NK-92 (cell line): ENCODE results near the gene DIPK1B.

ENCODE experiments used
- DNase-seq: peaks from one replicate; lab custom pipeline; 2025; ENCODE audit not compliant: unreplicated experiment; lab: John Stamatoyannopoulos, UW

DIPK1B gene

DNA sequence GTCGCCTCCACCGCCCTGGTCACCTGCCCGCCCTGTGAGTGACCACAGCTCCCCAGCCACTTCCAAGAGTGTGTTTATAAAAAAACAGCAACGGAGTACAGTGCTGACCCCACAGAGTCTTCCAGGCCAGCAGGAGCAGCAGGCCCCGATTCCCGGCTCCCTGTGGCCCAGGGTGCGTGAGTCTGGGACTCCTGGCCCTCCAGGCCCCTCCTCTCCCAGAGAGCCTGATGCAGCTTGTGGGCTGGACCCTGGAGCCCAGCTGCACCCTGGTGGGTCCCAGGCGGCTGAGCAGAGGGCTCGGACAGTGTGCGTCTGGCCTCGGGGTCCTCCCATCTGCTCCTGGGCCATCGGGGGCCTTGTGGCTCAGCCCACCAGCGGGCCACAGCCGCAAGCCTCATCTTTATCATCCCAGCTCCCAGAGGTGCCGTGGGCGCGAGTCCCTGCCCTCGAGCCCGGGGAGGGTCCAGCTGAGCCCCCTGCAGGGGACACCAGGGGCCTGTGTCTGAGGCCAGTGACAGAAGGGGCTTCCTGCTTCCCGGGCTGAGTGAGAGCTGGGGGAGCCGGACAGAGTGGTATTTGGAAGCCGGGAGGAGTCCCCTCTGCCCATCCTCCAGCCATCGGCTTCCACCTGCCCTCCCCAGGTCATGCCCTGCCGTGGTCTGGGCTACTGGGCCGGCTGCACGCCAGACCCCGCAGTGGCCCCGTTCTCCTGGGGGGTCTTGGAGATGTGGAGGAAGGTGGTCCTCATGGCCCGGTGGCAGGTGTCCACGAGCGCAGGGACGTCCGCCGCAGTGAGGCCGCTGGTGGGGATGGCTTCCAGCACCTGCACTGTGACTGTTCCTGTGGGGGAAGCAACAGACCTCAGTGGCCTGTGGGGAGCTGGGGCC, 39.0 kb upstream of the DIPK1B start:
- DNase-seq, result no peak

DNA sequence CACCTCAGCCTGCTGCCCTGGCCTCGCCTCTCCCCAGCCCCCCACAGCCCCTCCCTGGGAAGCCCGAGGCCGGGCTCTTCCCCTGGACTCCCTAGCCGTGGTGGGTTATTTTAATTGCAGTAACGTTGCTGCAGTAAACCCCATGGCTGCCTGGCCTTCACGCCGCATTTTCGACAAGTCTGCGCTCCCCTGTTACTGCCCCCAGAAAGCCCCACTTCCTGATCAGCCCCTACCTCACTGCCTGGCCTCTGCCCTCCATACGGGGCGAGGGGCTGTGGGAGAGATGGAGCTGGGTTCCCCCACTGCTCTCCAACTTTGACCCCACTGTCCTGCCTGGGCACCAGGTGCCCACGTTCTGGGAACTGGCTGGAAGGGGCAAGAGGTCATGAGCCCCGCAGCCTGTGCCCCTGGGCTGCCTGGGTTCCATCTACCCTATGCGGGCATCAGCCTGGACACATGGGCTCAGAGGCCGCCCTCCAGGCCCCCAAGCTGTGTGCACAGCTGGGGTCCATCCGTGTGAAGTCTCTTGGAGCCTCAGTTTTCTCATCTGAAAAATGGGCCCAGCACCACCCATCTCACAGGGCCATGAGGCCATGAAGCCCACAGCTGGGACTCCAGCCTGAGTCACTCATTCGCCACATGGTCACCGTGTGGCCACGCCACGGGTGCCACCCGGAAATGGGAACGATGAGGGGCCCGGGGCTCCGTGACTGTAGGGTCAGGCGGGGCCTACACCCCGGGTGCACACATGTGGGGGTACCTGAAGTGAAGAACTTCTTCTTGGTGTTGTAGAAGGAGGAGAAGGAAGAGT, 38.2 kb upstream of the DIPK1B start:
- DNase-seq, result no peak

DNA sequence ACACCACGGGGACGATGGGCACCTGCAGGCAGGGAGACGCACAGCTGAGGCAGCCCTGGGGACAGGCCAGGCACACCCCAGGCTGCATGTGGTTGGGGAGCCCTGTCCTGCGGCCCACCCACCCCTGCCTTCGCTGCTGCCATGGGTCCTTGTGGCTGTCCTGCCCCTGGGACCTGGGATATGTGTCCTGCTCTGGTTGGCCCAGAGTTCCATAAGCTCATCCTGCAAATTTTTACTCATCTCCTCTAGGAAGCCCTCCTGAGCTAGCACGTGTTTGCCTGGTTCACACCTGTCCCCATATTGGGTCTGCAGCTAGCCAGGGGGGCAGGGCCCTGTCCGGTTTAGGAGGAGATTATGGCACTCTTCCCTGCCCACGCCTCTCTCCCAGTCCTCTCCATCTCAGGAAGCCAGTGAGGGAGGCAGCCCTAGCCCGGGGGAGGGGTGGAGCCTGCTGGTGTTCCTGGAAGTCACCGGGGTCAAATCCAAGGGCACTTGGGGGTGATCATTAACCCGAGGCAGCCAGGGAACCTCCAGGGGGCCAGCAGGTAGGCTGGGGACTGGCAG, 37.5 kb upstream of the DIPK1B start:
- DNase-seq, result no peak

DNA sequence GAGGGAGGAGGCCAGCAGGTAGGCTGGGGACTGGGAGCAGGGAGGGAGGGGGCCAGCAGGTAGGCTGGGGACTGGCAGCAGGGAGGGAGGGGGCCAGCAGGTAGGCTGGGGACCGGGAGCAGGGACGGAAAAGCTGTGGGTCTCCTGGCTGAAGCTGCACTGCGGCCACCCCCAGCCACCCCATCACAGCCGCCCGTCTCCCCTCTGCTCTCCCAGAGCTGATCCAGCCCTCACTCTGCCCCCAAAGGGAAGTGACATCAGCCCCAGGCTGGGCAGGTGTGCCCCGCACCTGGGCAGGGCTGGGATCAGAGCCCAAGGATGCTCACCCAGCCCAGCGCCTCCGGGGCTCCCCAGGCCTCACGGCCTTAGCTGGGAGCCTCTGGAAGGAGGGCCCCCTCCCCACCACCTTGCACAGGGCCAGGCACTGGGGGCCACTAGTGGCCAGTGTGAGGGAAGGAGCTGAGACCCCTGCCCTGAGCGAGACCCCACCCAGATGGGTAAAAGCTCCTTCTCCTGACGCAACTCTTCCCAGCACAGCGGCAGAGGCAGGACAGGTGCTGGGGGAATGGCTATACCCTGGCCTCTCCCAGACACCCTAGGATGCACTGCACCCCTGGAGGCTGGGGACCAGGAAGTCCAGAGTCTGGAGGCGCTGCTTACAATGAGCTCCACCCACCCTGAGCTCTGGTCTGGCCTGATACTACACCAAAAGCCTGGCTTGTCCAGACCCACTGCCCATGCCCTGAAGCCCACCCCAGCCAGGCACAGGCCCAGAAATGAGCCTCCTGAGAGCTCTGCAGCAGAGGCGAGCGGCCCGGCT, 36.7 kb upstream of the DIPK1B start:
- DNase-seq, result no peak

DNA sequence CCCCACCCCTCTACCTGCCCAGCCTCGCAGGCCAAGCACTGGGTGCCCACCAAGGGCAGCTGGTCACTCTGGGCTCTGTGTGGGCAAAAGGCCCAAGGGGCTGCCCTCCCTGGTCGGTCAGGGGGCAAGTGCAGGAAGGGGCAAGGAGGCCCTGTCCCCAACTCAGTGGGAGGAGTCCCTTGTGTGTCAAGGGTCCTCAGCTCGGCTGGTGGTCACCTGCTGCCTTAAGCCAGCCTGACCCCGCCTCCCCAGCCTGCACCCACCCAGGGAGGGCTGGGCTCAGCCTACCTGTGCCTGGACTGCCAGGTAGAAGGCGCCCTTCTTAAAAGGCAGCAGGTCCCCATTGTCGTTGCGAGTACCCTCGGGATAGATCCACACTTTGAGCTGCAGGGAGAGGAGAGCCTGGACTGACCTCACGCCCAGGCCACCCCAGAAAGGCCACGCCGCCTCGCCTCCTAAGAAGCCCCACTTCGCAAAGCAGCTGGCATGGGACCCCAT, 36.0 kb upstream of the DIPK1B start:
- DNase-seq, result no peak

DNA sequence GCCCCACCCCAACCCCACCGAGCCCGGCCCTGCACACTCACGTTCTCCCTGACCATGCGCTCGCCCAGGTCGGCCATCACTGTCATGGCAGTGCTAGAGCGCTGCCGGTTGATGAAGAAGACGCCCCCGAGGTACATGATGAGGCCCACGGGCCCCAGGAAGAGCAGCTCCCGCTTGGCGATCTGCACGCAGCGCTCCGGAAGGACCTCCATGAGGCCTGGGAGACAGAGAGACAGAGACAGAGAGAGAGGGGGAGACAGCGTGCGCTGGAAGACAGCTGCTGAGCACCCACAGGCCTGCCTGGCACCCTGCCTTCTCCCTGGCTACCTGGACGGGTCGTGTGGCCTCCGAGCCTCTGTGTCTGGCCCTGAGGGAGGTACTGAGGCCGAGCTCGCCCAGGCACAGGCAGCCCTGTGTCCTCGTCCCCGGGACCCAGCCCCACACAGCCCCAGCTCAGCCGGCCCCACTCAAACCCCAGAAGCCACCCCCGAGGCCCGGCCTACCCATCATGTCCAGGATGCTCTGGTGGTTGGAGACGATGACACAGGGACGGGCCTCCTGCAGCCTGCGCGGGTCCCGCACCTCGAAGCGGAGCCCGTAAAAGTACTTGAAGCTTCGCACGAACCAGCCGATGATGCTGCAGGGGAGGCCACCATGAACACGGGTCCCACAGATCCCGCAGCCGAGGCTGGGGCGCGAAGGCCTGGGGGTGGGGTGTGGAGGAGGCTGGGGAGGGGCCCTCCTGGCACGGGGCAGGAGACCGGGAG, 35.3 kb upstream of the DIPK1B start:
- DNase-seq, result no peak

DNA sequence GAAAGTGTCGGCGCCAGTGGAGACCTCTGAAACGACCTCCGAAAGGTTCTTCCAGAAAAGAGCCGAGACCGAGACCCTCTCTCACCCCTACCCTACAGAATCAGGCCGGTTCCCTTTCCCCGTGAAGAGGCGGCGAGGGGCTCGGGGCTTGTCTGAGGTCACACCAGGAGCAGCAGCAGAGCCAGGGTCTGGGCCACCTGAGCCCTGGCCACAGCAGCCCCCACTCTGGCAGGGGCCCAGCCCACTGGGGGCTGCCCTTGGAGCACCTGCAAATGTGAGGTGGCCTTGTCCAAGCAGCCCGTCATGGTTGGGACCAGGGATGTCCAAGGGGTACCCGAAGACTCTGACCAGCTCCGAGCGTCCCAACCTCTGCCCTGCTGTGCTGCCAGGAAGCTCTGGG, 34.3 kb upstream of the DIPK1B start:
- DNase-seq, result no peak

GRCh38 chr9:136678624-136679023, 33.7 kb upstream of the DIPK1B start:
- no peak for DNase-seq

DNA sequence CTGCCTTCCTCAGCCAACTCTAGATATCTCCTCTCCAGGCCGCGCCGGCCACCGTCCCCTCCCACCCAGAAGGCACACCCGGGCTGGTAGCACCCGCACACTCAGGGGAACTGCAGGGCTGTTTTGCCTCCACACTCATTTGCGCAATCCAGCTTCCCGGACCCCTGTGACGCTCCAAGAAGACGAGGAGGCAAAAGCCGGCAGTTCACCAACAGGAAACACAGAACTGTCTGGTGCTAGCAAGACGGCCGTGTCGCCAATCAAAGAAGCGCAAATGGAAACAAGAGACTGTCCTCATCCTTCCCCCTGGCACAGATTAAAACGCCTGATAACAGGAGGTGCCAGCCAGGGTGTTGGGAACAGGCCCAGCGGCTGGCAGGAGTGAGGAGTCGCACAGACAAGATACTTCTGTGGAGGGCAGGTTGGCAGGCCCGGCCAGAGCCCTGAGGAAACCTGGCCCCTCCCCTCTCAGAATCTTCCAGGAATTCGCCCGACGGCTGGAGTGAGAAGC, 32.9 kb upstream of the DIPK1B start:
- no peak for DNase-seq

- no peak for DNase-seq
Observed at GRCh38 chr9:136681029-136681428, 31.3 kb upstream of the DIPK1B start.

DNA sequence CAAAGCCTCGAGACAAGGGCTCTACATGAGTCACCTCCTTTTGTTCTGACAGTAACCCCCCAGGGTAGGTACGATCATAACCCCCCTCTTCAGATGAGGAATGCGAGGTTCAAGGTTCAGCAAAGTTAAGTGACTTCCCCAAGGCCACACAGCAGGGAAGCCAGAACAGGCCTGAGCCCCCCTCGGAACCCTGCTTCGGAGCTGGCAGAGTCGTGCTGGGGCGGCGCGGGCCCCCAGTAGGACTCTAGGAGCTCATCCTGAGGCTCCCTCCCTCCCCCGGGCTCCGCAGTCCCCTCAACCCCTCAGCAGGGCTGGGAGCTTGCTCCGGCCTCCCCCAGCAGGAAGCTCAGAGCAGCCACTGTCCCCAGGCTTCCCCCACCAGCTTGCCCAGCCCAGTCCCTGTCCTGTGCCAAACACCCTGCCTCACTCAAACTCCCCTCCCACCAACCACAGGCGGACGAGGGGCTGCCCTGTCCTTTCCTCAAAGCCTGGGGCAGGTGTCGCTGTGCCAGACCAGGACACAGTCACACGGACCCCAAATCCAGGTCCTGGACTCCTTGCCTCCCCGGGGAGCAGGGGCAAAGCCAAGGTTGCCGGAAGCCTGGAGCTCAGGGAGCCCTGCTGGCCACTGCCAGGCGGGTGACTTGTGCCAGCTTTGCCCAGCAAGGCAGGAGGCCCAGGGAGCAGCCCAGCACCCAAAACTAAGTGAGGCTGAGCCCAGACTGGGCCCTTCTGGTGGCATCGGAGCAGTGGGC, 30.2 kb upstream of the DIPK1B start:
- DNase-seq, result no peak

DNA sequence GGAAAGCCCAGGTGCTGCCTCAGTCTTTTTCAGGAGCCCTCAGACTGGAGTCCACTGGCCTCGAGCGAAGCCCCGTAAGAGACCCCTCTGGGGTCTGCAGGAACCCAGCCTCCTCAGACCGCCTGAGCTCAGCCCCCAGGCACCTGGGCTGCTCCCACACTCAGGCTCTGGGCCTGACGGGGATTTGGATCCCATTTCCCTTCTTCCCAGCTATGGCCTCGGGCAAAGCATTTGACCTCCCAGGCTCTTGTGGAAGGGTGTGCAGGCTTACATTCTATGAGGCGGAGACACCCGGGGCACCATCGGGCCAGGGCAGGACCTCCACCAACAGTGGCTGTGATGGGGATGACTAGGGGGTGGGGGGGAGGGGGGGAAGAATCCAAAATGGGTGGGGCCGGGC, 29.7 kb upstream of the DIPK1B start:
- DNase-seq, result no peak

DNA sequence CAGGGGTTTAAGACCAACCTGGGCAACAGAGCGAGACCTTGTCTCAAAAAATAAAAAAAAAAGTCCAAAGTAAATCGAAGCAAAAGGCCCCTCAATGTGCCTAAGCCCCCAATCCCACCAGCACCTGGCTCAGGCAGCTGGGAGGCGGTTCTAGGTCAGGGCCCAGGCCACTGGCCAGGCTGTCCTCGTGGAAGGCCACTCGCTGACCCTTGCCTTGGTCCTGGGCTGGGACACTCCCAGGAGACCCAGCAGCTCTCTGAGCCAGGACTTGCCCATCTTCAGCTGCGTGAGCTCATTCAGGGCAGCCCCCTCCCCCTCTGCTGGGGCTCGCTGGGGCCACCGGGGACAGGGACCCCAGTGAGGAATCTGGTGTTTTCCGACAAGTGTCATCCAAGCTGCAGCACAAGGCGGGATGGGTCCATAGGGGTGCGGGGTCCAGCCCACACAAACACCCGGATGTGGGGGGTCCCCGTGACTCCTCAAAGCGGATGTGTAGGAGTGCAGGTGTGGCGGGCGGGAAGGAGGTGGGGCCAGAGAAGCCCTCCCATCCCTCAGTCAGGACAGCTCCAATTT, 29.1 kb upstream of the DIPK1B start:
- no peak for DNase-seq

GRCh38 chr9:136683755-136684154, 28.6 kb upstream of the DIPK1B start:
- no peak for DNase-seq

DNA sequence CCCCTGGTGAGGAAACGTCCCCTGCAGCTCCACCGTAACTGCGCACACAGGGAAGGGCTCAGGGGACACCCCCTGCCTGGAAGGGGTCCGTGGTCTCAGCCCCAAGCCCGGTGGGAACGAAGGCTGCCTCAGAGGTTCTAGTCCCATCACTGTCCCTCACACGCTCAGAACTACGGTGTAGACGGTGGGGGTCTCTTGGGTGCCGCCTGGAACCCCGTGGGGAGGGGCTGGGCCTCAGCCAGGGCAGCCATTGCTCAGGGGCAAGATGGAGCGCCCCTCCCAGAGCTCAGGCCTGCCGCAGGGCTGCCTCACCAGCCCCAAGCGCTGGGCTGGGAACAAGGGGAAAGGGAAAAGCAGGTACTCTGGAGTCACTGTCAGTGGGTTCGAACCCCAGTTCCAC, 28.0 kb upstream of the DIPK1B start:
- DNase-seq, result no peak

GRCh38 chr9:136684799-136685198, 27.6 kb upstream of the DIPK1B start:
- no peak for DNase-seq

- no peak for DNase-seq
Observed at GRCh38 chr9:136685216-136685615, 27.2 kb upstream of the DIPK1B start.

GRCh38 chr9:136685790-136686533, 26.4 kb upstream of the DIPK1B start:
- no peak for DNase-seq
